IPS DF 6.9 (cell line): ENCODE data around the gene TEX35.
"Not testable (repeated sequence)": the region's sequence is repeated elsewhere in the genome, so short reads cannot be mapped to it uniquely, and the experiment has no call there.

Source experiments
- DNase-seq: peaks from one replicate; pipeline ENCODE4 v3.0.0-alpha.2; 2013; ENCODE audit warnings: low read depth, low spot score
- H3K27ac ChIP-seq: one replicate; pipeline ENCODE4 v1.5.1; 2013; ENCODE audit warnings: low read length, control low read depth
- H3K27me3 ChIP-seq: 2 replicates; pipeline ENCODE4 v1.6.1; 2013; ENCODE audit warnings: mild to moderate bottlenecking, low read length; ENCODE audit not compliant: control insufficient read depth, insufficient read depth
- H3K36me3 ChIP-seq: 2 replicates; pipeline ENCODE4 v1.6.1; 2013; ENCODE audit warnings: low read length; ENCODE audit not compliant: control insufficient read depth, insufficient read depth
- H3K4me1 ChIP-seq: 2 replicates; pipeline ENCODE4 v1.6.1; 2013; ENCODE audit warnings: low read length; ENCODE audit not compliant: control insufficient read depth, insufficient read depth
- H3K4me3 ChIP-seq: 2 replicates; pipeline ENCODE4 v1.5.1; 2013; ENCODE audit warnings: mild to moderate bottlenecking, low read length
- H3K9me3 ChIP-seq: 2 replicates; pipeline ENCODE4 v1.6.1; 2013; ENCODE audit warnings: low read length, inconsistent platforms; ENCODE audit not compliant: control insufficient read depth, insufficient read depth
- WGBS: extraction: QIAGEN DNeasy Blood & Tissue Kit; methylation state at CpG from one replicate; pipeline ENCODE4 v1.1.7; 2013; ENCODE audit warnings: mixed read lengths, missing lambda C conversion rate; ENCODE audit not compliant: insufficient read length, insufficient coverage; 5-methylcytosine and 5-hydroxymethylcytosine counted together

The TEX35 gene

DNA sequence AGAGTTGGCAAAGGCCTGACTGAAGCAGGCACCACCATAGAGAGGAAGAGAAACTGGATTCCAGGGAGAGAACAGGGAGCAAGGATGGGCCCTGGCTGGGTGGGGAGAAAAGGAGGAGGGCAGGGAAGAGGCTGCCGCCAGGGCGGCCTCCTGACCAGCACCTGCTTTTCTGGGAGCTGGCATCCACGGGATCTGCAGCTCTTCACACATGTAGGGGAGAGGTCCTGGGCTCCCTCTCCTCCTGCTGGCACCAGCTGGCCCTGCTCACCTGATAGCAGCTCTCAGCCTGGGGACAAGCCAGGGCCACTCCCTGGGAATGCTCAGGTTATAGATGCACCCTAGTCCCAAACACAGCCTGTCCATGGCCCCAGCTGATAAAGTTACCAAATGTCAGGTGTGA lies 39.9 kb downstream of the TEX35 start:
- H3K27ac ChIP-seq = no peak overlapping the region
- no peaks in the 10 kb centered on the region for H3K27me3 ChIP-seq
- H3K9me3 ChIP-seq = no peaks in the 10 kb centered on the region
- no peaks in the 10 kb centered on the region for H3K4me1 ChIP-seq
- no peak overlapping the region for H3K4me3 ChIP-seq
- no peaks in the 10 kb centered on the region for H3K36me3 ChIP-seq
- DNase-seq = no peak
- no CpG with 5 or more reads among the region's 3 CpGs for WGBS

DNA sequence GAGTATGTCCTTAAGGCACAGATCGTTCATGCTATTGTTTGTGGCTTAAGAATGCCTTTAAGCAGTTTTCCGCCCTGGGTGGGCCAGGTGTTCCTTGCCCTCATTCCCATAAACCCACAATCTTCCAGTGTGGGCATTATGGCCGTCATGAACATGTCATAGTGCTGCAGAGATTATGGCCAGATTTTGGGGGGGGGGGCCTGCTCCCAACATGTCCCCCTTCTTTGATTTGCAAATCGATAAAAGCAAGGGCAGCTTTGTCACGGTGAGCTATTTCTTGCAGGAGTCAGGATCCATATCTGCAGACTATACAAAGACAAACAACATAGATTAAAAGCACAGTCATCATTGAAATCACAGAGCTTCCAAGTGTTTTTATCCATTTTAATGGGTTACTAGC lies 41.4 kb downstream of the TEX35 start:
- H3K4me3 ChIP-seq, H3K4me1 ChIP-seq, H3K27ac ChIP-seq, DNase-seq, H3K36me3 ChIP-seq, H3K9me3 ChIP-seq, H3K27me3 ChIP-seq: not testable (repeated sequence)
- no CpG with 5 or more reads among the region's 5 CpGs for WGBS

DNA sequence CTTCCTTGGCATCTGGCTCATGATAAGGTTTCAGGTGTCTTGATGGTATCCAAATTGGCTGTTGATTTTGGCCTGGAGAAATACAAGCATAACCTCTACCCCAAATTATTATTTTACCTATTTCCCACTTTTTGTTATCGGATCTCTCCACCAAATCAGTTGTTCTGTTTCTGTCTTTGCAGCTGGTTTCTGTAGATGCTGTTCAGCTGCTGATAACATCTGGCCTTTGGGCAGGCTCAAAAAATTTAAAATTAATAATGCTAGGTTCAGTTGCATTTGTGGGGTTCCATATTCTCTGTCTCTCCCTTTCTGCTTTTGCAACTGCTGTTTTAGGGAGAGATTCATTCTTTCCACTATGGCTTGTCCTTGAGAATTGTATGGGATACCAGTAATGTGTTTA lies 42.7 kb downstream of the TEX35 start:
- H3K9me3 ChIP-seq, H3K4me3 ChIP-seq, H3K4me1 ChIP-seq, H3K27ac ChIP-seq, H3K27me3 ChIP-seq, H3K36me3 ChIP-seq, DNase-seq: not testable (repeated sequence)
- no CpG with 5 or more reads among the region's 1 CpG for WGBS

DNA sequence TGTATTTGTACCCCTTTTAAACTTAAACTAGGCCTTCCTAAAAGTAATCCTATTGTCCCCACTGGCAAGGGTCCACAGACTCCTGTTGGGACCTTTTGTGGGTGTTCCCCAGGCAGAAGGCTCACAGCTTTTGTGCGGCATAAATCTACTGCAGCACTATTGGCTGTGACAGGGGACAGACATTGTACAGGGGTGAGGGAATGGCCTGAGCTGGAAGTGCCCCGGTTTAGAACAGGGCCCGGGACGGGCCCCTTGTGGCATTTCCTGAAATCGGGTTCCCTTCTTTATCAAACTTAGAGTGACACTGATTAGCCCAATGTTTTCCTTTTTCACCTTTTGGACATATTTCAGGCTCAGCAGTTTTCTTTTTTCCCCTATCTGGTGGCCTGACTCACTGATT lies 45.9 kb downstream of the TEX35 start:
- not testable (repeated sequence) for H3K27me3 ChIP-seq, DNase-seq, H3K4me3 ChIP-seq, H3K36me3 ChIP-seq, H3K9me3 ChIP-seq, H3K27ac ChIP-seq, H3K4me1 ChIP-seq
- WGBS = no CpG with 5 or more reads among the region's 5 CpGs

DNA sequence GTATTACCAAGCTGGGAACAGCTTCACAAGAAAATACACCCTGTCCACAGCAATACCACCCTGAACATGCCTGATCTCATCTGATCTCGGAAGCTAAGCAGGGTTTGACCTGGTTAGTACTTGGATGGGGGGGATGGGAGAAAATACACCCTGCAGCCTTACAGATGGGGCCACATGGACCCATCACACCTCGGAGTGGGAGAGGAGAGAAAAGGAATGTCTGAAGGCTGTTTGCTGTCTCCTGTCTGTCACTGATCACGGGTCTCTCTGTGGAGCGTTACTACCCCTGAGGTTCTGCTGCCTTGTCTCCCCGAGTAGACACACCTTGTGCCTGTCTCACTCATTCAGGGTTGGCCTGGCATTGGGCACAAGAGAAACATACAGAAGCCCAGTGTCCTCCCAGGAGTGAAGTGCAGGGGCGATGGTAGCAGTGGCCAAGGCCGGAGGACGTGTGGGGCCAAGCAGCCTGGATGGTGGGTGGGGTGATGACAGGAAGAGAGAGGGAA lies 48.0 kb downstream of the TEX35 start:
- DNase-seq = no peak
- H3K4me1 ChIP-seq = no peaks in the 10 kb centered on the region
- no peak overlapping the region for H3K4me3 ChIP-seq
- no peaks in the 10 kb centered on the region for H3K36me3 ChIP-seq
- no peak overlapping the region for H3K27ac ChIP-seq
- WGBS = no CpG with 5 or more reads among the region's 8 CpGs
- H3K9me3 ChIP-seq = no peaks in the 10 kb centered on the region
- no peaks in the 10 kb centered on the region for H3K27me3 ChIP-seq

DNA sequence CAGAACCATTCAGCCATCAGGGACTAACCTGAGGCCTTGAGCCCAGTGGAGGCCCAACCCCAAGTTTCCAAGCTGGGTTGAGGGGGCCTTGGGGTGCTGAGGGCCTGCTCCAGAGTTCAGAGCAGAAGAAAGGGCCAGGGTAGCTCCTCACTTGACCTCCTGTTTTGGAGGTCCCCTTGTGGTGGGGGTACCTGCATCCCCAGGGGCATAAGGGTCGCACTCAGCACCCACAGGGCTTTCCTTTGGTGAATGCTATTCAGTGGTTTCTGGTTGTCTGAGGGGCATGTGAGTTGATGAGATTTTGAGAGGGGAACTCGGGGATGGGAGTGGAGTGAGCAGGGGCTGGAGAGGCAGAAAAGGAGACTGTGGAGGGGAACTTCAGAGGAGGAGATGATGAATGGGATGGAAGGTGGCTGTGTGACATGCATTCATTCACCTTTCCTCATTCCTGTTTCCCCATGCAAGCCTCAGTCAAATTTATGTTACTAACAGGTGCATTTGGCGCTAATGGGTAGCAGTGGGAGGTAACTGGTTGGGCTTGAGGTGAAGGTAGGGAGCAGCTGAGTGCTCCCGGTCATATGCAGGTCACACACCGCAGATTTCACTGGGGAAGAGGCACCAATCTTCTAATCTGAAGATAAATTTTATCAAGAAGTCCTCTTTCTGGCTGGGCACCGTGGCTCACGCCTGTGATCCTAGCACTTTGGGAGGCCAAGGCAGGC lies 50.4 kb downstream of the TEX35 start:
- Histone ChIP-seq H3K27ac (no peak overlapping the region), H3K27me3 (no peaks in the 10 kb centered on the region), H3K4me3 (no peak overlapping the region), H3K9me3 (no peaks in the 10 kb centered on the region), H3K36me3 (no peaks in the 10 kb centered on the region), H3K4me1 (no peaks in the 10 kb centered on the region)
- no peak for DNase-seq
- WGBS = no CpG with 5 or more reads among the region's 7 CpGs

DNA sequence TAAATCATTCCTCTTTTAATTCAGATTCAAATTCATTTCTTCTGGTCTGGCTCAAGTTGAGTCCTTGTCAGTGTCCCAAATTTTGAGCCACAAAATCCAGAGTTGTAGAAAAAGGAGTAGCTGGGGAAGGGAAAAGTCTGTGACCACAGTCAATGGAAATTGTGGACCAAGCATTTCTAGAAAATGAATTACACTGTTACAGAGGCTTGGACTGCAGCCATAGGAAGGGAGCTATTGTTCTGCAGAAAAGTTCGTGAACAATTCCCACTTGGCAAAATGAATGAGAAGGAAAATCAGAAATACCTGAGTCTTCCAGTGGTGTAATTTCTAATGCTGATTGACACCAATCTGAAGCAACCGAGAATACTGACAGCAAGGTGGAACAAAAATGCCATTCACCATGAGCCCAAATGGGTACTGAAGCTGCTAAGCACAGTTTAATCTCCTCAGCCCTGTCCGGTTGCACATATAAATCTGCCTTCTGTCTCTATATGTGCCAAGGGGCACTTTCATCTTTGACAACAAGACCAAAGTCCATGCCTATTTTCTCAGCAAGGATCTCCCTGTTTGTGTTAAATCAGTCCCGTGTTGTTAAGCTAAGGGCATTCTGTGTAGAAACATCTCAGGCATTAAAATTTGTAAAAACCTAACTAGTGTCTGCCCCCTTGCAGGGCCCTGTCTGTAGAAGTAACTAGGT lies 51.3 kb downstream of the TEX35 start:
- H3K4me1 ChIP-seq = no peaks in the 10 kb centered on the region
- H3K9me3 ChIP-seq = no peaks in the 10 kb centered on the region
- no CpG with 5 or more reads among the region's 4 CpGs for WGBS
- H3K27me3 ChIP-seq = no peaks in the 10 kb centered on the region
- no peak overlapping the region for H3K4me3 ChIP-seq
- H3K36me3 ChIP-seq = no peaks in the 10 kb centered on the region
- no peak for DNase-seq
- no peak overlapping the region for H3K27ac ChIP-seq

DNA sequence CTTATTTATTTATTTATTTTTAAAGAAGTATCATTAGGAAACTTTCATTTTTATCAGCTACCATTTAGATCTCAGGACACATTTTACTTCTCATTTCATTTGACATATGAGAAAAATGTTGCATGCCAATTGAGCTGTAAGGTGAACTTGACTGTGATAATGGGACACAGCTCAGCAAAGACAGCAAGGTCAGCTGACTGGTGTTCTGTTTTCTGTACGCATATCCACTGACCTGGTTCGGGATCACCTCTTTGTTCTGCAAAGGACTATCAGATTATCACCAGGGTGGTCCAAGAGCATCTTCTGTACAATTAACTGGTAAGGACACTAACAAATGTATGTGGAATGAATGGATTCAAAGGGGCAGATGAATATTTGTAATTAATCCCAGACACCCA lies 51.9 kb downstream of the TEX35 start:
- DNase-seq = no peak
- no peaks in the 10 kb centered on the region for H3K36me3 ChIP-seq

DNA sequence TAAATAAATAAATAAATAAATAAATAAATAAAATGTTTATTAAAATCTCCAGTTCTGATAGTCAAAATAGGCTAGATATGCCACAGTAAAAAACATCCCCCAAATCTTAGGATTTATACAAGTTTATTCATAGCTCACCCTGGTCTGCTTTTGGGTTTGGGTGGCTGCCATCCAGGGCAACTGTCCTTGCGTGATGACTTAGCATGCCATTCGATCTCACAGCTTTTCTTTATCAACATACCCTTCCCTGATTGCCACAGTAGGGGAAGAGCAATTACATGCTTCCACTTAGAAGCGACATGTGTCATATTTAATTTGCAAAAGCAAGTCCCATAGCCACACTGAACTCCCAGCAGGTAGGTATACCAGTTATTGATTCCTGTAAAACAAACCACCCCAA lies 52.7 kb downstream of the TEX35 start:
- H3K4me1 ChIP-seq = no peaks in the 10 kb centered on the region
- DNase-seq = no peak
- no CpG with 5 or more reads among the region's 3 CpGs for WGBS
- no peak overlapping the region for H3K27ac ChIP-seq
- H3K36me3 ChIP-seq = no peaks in the 10 kb centered on the region
- H3K27me3 ChIP-seq = no peaks in the 10 kb centered on the region
- H3K4me3 ChIP-seq = no peak overlapping the region
- H3K9me3 ChIP-seq = no peaks in the 10 kb centered on the region

More for the DNA sequence above, 51.9 kb downstream of the TEX35 start:
- no peak overlapping the region for H3K4me3 ChIP-seq
- no peaks in the 10 kb centered on the region for H3K9me3 ChIP-seq
- H3K27ac ChIP-seq = no peak overlapping the region
- no peaks in the 10 kb centered on the region for H3K4me1 ChIP-seq
- no peaks in the 10 kb centered on the region for H3K27me3 ChIP-seq
- no CpG with 5 or more reads among the region's 2 CpGs for WGBS

DNA sequence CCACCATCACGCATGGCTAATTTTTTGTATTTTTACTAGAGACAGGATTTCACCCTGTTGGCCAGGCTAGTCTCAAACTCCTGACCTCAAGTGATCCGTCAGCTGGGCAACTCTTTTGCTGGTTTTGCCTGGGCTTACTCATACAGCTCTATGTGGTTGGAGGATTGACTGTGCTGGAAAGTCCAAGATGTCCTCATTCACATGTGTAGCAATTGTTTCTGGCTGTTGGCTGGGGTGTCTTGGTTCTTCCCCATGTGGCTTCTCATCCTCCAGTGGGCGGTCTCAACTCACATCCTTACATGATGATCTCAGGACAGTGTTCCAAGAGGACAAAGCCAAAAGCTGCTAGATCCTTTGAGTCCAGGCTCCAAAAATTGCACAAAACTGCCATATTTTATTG lies 53.3 kb downstream of the TEX35 start:
- H3K4me1 ChIP-seq = no peaks in the 10 kb centered on the region
- no peak overlapping the region for H3K27ac ChIP-seq
- no peak for DNase-seq
- no CpG with 5 or more reads among the region's 3 CpGs for WGBS
- H3K36me3 ChIP-seq = no peaks in the 10 kb centered on the region
- no peaks in the 10 kb centered on the region for H3K27me3 ChIP-seq
- H3K9me3 ChIP-seq = no peaks in the 10 kb centered on the region
- H3K4me3 ChIP-seq = no peak overlapping the region

DNA sequence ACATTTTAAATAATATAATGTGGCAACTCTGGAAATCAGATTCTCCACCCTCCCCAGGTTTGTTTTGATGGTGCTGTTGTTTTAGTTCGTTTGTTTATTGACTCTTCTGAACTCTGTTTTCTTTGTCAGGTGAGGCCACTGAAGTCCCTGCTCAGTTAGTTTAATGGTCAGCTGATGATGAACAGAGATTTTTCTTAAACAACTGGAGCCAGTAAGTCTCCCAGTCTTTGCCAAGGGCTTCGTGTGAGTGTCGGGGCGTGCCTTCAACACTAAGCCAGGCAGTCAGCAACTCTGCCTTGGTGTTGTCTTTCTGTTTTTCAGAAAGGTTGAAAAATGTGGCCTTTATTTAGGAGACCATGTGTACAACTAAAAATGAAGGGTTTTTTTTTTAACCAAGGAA lies 58.9 kb downstream of the TEX35 start:
- no peak overlapping the region for H3K27ac ChIP-seq
- WGBS = no CpG with 5 or more reads among the region's 4 CpGs

More for the DNA sequence above, 58.9 kb downstream of the TEX35 start:
- DNase-seq = no peak
- no peaks in the 10 kb centered on the region for H3K4me1 ChIP-seq
- H3K27me3 ChIP-seq = no peaks in the 10 kb centered on the region
- no peaks in the 10 kb centered on the region for H3K9me3 ChIP-seq
- no peak overlapping the region for H3K4me3 ChIP-seq
- H3K36me3 ChIP-seq = no peaks in the 10 kb centered on the region
